HEK293 (cell line): ENCODE results near the gene GDAP1L1.
"Not testable (repeated sequence)": the region's sequence is repeated elsewhere in the genome, so short reads cannot be mapped to it uniquely, and the experiment has no call there.

Experiments used
- ZNF214 ChIP-seq: fragments of 450-650 bp; formaldehyde crosslinking; IDR thresholded peaks from 2 replicates; pipeline ENCODE4 v1.5.1; 2017; ENCODE audit warnings: missing biosample characterization, mild to moderate bottlenecking, missing genetic modification characterization, borderline replicate concordance
- ZNF354C ChIP-seq: fragments of 450-650 bp; formaldehyde crosslinking; IDR thresholded peaks from 2 replicates; pipeline ENCODE4 v1.5.1; 2016; ENCODE audit warnings: missing biosample characterization, missing genetic modification characterization, low read depth, borderline replicate concordance
- ZNF366 ChIP-seq: fragments of 450-650 bp; formaldehyde crosslinking; conservative IDR thresholded peaks from 2 replicates; pipeline ENCODE4 v1.5.1; 2016; ENCODE audit warnings: missing biosample characterization, missing genetic modification characterization
- ZNF558 ChIP-seq: fragments of 450-650 bp; formaldehyde crosslinking; IDR thresholded peaks from 2 replicates; pipeline ENCODE4 v1.5.1; 2016; ENCODE audit warnings: missing biosample characterization, missing genetic modification characterization
- TF ChIP-seq, protein P1 (sequence below): fragments of 450-650 bp; formaldehyde crosslinking; IDR thresholded peaks from 2 replicates; pipeline ENCODE4 v1.5.1; 2017; ENCODE audit warnings: missing biosample characterization, mild to moderate bottlenecking, missing genetic modification characterization, moderate library complexity
- TF ChIP-seq, protein P2 (sequence below): fragments of 450-650 bp; formaldehyde crosslinking; IDR thresholded peaks from 2 replicates; pipeline ENCODE4 v1.5.1; 2016; ENCODE audit warnings: missing biosample characterization, missing genetic modification characterization
- TF ChIP-seq, protein P3 (sequence below): fragments of 450-650 bp; formaldehyde crosslinking; IDR thresholded peaks from 2 replicates; pipeline ENCODE4 v1.5.1; 2016; ENCODE audit warnings: missing biosample characterization, missing genetic modification characterization
- TF ChIP-seq, protein P4 (sequence below): fragments of 450-650 bp; formaldehyde crosslinking; IDR thresholded peaks from 2 replicates; pipeline ENCODE4 v1.5.1; 2016; ENCODE audit warnings: missing biosample characterization, missing genetic modification characterization

DNA sequence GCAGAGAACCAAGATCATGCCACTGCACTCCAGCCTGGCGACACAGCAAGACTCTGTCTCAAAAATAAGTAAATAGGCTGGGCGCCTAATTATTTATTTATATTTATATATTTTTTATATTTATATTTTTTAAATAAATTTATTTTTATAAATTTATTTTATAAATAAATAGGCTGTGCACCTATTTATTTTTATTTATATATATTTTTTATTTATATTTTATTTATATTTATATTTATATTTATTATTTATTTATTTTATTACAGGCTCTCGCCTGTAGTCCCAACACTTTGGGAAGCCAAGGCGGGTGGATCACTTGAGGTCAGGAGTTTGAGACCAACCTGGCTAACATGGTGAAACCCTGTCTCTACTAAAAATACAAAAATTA, 14.6 kb upstream of the GDAP1L1 start:
- TF ChIP-seq, protein P1, sequence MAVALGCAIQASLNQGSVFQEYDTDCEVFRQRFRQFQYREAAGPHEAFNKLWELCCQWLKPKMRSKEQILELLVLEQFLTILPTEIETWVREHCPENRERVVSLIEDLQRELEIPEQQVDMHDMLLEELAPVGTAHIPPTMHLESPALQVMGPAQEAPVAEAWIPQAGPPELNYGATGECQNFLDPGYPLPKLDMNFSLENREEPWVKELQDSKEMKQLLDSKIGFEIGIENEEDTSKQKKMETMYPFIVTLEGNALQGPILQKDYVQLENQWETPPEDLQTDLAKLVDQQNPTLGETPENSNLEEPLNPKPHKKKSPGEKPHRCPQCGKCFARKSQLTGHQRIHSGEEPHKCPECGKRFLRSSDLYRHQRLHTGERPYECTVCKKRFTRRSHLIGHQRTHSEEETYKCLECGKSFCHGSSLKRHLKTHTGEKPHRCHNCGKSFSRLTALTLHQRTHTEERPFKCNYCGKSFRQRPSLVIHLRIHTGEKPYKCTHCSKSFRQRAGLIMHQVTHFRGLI (tag by site-specific recombination) = not testable (repeated sequence)
- TF ChIP-seq, protein P2, sequence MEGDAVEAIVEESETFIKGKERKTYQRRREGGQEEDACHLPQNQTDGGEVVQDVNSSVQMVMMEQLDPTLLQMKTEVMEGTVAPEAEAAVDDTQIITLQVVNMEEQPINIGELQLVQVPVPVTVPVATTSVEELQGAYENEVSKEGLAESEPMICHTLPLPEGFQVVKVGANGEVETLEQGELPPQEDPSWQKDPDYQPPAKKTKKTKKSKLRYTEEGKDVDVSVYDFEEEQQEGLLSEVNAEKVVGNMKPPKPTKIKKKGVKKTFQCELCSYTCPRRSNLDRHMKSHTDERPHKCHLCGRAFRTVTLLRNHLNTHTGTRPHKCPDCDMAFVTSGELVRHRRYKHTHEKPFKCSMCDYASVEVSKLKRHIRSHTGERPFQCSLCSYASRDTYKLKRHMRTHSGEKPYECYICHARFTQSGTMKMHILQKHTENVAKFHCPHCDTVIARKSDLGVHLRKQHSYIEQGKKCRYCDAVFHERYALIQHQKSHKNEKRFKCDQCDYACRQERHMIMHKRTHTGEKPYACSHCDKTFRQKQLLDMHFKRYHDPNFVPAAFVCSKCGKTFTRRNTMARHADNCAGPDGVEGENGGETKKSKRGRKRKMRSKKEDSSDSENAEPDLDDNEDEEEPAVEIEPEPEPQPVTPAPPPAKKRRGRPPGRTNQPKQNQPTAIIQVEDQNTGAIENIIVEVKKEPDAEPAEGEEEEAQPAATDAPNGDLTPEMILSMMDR (tag by site-specific recombination) = not testable (repeated sequence)
- not testable (repeated sequence) for TF ChIP-seq ZNF354C (tag by site-specific recombination); ZNF214 (tag by site-specific recombination); ZNF366; ZNF558 (tag by site-specific recombination)
- TF ChIP-seq, protein P3, sequence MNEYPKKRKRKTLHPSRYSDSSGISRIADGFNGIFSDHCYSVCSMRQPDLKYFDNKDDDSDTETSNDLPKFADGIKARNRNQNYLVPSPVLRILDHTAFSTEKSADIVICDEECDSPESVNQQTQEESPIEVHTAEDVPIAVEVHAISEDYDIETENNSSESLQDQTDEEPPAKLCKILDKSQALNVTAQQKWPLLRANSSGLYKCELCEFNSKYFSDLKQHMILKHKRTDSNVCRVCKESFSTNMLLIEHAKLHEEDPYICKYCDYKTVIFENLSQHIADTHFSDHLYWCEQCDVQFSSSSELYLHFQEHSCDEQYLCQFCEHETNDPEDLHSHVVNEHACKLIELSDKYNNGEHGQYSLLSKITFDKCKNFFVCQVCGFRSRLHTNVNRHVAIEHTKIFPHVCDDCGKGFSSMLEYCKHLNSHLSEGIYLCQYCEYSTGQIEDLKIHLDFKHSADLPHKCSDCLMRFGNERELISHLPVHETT (tag by site-specific recombination) = not testable (repeated sequence)
- TF ChIP-seq, protein P4, sequence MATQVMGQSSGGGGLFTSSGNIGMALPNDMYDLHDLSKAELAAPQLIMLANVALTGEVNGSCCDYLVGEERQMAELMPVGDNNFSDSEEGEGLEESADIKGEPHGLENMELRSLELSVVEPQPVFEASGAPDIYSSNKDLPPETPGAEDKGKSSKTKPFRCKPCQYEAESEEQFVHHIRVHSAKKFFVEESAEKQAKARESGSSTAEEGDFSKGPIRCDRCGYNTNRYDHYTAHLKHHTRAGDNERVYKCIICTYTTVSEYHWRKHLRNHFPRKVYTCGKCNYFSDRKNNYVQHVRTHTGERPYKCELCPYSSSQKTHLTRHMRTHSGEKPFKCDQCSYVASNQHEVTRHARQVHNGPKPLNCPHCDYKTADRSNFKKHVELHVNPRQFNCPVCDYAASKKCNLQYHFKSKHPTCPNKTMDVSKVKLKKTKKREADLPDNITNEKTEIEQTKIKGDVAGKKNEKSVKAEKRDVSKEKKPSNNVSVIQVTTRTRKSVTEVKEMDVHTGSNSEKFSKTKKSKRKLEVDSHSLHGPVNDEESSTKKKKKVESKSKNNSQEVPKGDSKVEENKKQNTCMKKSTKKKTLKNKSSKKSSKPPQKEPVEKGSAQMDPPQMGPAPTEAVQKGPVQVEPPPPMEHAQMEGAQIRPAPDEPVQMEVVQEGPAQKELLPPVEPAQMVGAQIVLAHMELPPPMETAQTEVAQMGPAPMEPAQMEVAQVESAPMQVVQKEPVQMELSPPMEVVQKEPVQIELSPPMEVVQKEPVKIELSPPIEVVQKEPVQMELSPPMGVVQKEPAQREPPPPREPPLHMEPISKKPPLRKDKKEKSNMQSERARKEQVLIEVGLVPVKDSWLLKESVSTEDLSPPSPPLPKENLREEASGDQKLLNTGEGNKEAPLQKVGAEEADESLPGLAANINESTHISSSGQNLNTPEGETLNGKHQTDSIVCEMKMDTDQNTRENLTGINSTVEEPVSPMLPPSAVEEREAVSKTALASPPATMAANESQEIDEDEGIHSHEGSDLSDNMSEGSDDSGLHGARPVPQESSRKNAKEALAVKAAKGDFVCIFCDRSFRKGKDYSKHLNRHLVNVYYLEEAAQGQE (tag by site-specific recombination) = not testable (repeated sequence)
